Measurements from ENCODE around the gene HCFC1.

HCFC1 gene

DNA sequence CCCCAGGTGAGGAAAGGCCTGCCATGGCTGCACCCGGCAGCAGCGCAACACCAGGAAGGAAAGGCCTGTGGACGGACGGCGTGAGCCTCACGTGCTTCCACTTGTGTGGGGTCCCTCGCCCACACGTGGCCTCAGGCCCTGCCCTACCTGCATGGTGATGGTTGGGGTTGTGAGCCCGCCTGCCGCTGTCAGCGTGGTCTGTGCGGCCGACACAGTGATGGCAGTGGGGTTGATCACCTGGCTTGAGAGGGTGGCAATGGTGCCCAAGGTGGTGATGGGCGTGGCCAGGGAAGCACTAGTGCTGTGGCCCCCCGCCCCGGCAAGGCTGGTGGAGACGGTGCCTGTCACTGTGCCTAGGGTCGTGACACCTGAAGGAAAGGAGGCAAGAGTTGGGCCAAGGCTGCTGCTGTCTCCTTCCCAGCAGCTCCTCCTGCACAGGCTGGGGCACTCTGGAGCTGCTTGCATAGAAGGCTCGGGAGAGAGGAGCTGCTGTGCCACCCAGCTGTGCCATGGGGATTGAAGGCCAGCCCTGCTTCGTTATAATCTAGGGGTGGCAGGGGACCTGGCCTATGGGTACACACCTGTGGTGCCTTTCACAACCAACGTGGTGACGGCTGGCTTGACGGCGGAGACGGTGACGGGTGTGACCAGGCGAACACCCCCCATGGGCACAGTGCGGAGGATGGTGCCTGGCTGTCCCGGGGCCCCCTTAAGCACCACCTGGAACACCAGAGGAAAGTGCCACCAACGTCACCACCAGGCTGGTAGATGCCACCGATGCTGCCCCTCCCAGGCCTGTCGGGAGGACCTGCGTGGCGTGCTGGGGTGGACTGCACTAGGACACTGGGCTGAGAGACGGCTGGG is 15.3 kb downstream of the HCFC1 start:
- DNase-seq: no peak

DNA sequence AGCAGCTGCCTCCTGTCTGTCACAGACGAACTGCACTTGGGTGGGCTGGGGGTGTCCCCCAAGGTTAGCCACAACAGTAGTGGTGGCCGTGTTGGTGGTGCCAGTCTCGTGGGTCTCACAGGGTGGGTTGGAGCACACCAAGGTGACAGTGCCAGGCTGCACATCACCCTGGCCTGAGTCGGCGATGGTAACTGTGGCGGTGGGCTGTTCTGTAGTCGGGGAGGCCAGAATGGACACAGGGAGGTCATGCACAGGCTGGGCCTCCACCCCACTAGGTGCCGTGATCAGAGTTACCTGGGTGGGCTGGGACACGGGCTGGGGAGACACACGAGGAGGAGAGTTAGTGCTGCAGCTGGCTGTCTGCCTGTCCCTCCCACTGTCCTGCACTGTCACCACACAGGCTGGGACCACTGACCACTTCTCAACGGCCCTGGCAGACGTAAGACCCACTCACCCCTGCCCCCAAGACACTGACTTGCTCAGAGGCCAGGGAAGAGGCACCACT is 16.3 kb downstream of the HCFC1 start:
- no peak for DNase-seq

DNA sequence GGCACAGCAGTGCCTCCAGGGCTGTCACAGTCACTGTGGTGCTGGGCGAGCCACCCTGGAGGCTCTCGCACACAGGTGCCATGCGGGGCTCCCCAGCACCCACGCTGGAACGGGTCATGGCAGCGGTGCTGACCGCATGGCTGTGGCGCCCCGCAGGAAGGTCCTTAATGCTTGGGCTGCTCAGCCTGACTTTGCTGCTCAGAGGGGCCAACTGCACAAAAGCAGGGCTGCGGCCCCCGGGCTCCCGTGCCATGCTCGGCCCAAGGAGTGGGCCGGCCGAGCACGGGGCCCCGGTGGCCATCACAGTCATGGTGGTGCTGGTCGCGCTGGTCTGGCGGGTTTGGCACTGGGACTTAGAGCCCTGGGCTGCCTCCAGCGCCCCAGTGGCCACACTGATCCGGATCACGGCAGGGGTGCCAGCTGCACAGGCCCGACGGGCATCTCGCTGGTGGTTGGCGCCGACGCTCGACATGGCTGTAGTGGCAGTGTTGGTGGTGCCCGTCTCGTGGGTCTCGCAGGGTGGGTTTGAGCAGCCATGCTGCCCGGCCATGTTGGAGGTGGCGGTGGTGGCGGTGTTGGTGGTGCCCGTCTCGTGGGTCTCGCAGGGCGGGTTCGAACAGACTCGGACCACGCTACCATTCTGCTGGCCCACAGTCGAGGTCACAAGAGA is 16.9 kb downstream of the HCFC1 start:
- DNase-seq: no peak

DNA sequence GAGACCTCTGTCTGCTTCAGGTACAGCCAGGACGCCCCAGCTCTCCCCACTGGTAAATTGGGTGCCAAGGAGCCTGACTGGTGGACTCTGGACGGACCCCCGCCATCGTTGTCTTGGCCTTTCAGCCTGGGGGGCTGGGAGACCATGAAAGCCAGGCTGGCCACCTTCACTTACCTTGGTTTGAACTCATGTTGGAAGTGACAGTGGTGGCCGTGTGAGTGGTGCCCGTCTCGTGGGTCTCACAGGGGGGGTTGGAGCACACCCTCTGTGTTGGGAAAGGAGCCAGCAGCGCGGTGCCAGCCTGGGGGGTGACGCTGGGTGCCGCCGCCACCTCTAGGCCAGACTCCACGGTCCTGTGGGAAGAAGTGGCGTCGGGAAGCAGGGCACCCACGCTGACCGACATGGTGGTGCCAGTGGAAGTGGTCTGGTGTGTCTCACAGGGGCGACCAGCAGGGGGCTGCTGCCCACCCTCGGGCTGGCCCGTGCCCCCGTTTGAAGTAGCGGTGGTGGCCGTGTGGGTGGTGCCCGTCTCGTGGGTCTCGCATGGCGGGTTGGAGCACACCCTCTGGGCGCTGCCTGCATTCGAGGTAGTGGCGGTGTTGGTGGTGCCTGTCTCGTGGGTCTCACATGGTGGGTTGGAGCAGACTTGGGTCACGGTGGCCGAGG is 17.6 kb downstream of the HCFC1 start:
- no peak for DNase-seq

DNA sequence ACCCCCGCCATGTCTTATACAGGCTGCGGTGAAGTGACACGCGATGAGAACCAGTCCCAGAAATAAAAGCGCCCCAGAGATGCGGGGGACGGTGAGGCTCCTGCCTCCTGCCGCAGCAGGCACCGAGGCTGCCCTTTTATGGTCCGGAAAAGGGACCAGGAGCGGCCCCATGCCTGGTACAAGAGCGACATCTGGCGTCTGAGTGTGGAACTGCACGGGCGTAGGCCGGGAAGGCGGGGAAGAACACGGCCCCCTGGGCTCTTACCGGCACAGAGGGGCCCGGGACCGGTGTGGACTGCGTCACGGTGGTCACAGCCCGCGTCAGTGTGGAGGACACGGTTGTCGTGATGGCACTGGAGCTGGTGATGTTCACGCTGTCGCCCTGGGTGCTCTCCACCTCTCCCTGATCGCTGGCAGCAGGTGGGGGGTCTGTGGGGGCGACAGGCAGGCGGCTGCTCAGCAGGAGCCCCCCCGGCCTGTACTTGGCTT is 18.2 kb downstream of the HCFC1 start:
- peak; percentile 67 to 71 for DNase-seq

DNA sequence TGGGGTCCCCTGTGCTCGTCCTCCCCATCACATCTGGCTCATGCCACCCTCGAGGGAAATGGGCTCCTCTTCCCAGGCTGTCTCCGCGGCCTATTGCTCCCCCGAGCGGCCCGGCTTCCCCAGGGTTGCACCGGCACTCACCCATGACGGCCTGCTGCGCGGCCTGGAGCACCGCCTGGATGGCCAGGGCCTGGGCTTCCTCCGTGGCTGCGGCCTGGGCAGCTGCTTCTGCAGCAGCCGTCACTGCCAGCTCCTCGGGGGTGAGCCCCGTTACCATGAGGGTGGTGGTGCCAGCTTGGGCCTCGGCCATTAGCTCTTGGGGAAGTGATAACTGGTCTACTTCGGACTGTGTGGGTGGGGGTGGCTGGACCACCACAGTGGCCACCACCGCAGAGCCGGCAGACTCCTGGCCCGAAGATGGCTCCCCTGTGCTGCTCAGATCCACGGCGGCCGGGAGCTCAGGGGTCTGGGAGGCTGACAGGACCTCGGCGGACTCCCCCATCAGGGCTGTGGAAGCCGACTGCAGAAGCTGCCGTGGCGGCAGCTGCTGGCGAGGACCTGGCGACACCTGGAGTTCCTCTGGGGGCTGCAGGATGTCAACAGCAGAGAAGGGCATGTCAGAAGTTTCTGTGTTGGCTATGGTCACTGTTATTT is 19.1 kb downstream of the HCFC1 start:
- no peak for DNase-seq

DNA sequence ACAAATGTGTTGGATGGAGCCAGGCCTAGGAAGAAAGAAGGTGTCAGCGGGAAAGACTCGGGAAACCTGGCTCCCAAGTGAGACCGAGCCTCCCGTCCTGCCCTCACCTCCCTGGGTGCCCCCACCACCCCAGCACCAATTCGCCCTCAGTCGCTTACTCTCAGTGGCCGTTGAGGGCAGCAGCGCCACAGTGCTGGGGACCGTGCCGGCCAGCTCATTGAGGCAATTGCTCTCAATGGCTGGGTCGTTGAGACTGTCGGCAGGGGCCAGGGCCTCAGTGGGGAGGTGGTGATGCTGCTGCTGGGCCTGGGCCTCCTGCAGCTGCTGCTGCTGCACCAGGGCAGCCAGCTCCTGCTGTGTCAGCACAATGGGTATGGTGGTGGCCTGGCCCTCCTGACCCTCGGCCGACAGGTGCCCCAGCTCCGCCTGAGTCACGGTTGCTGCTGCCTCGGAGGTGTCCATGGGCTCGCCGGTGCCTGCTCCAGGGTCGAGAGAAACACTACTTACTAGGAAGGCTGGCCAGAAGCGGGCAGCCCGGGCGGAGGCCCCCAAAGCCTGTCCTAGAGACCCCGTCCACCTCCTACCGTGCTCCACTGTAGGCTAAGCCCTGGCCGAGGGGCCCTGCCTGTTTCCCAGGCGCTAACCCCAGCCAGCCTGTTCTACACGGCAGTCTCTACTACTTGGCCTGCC is 19.8 kb downstream of the HCFC1 start:
- no peak for DNase-seq

DNA sequence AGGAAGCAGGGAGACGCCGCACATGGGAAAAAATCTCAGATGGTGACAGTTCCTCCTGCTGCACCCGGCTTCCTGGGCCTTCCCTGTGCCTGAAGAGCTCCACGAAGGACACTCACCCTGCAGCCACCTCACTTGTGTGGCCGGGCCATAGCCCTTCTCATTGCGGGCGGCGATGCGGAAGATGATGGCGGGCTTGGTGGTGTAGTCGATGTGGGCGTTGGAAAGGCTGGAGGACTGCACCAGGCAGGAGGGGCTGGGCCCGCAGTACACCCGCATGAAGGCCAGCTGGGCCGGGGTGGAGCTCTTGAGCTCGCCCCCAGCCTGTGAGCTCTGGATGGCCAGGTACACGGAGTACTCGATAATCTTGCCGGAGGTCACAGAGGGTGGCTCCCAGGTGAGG is 21.5 kb downstream of the HCFC1 start:
- DNase-seq: no peak

DNA sequence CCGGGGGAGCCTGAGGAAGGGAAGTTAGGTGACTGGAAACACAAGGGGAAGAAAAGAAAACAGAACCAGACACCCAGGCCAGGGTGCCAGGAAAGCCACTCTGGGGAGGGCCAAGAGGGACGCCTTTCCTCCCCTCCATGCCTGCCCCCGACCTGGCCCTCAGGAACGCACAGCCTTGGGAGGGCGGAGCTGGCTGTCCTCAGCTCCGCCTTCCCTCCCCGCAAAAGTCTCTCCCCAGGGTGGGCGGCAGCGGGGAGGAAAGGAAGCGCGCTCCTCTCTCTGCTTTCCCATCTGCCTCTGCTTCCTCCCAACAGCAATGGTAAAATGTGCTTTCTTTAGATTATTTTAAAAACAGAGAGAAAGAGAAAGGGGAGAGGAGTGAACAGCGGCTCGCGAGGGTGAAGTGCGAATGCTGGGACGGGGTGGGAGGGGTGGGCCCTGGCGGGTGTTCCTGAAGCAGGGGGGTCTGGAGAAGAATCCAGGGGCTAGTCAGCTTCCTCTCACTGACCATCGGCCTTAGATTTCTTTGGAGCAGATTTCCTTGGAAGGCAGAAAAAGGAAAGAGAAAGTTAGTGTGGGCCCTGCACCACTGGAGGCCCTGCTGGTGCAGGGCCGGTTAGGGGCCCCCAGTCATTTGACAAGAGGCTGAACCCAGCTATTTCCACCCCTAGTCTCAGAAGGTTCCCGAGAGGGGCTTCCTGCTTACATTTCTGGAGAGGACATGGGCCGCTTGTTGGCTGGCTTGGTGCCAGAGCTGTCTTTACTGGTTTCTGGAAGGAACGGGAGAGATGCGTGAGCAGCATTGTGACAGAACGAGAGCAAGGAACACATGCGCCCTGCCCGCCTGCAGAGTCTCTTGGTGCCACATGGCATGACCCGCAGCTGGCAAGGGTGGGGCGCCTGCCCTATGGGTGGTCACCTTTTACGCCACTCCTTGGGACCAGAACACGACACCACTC is 22.5 kb downstream of the HCFC1 start:
- no peak for DNase-seq

DNA sequence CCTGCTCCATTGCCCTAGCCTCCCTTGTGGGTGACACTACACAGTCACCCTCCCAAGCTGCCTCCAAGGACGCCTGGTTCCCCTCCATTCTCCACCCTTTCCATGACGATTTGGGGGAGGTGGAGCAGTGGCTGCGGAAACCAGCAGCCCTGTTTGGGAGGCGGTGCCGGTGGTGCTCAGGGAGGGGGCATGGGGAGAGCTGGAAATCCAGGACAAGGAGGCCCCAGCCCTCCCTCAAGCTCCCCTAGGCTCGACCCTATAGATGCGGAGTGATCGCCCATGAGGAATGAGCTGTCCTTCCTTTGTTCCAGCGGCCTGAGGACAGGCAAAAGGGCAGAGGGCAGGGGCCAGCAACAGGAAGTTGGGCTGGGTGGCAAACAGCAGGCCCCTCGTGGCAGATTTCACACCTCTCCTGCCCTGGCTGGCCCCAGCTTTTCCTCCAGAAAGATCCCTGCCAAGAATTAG is 23.6 kb downstream of the HCFC1 start:
- DNase-seq: no peak

DNA sequence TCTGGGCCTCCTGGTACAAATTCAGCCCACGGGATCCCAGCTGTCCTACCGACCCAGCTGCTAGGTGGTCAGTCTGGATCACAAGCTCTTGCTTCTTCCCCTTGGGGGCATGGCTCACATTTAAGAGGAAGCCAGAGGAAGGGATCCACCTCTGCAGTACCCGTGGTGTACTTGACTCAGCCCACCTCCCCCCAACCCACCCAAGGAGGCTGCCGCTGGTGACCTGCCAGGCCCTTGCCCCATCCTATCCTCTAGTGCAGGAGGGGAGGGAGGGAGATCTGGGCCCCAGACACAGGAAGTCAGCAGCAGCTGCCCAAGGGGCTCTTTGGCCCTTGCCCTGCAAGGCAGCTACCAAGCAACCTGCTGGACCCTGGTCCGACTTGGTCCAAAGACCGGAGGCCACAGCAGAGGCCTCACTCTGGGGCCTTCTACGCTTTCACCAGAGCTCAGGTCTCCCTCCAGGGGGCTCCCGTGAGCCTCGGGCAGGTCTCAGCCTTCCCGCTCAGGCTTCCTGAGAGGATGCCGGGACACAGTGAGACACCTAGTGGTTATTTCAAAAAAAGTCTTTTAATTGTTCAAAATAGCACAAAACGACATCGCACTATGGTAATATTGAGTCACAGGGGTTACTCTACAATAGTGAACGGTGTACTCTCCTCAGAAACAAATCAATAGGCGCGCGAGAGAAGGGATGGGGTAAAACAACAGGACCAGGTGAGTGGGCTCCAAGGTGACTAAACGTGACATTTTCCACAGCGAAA is 24.4 kb downstream of the HCFC1 start:
- peak; percentile 73 to 74 for DNase-seq

DNA sequence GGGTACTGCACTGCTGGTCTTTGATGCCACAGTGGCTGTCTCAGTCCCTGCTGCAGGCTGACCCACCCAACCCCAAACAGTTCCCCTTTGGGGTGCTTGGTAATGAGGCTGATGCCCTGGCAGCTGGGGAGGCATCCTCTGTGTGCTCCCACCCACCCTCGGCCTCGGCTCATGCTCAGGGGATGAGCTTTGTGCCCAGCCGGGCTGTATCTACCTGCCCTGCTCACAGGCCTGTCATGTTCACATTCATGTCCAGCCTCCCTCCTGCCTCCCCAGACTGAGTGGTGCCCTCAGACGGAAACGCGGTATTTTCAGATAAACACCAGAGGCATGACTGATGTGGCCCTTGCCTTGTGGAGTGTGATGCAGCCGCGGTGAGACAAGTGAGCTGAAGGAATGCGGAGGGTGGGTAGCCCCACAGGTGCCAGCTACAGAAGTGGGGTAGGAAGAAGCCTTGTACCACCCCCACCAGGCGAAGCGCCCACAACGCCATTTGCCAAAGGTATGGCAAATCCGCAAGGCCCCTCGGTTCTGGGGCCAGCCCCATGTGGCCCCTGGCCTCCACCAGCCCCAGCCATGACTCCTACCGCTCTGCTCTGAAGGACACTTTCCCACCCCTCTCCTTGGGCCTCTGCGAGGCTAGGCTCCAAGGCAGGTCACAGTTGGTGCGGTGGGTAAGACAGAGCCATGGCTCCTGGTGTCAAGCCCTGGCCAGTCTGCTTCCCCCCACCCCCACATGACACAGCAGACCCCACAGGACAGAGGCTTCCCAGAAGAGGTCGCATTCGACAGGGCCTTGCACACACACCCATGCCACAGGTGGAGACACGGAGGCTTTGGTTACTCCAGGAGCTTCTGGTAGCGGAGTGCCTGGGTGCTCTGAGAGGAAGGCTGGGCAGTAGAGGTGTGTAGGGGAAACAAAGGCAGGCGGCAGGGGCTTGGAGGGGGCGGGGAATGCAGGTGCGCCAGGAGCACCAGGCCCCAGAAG is 25.4 kb downstream of the HCFC1 start:
- no peak for DNase-seq

DNA sequence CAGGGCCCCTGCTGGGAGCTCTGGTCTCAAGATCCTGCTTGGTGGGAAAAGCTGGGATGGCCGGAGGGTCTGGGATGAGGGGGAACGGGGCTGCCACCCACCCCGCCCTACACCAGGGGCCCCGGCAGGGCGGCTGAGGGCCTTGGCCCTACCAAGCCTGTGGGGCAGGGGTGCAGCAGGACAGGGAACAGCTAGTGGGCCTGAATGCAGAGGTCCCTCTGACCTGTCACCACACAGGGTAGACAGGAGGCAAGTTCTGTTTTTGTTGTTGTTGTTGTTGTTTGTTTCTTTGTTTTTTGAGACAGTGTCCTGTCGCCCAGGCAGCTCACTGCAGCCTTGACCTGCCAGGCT is 26.8 kb downstream of the HCFC1 start:
- no peak for DNase-seq

DNA sequence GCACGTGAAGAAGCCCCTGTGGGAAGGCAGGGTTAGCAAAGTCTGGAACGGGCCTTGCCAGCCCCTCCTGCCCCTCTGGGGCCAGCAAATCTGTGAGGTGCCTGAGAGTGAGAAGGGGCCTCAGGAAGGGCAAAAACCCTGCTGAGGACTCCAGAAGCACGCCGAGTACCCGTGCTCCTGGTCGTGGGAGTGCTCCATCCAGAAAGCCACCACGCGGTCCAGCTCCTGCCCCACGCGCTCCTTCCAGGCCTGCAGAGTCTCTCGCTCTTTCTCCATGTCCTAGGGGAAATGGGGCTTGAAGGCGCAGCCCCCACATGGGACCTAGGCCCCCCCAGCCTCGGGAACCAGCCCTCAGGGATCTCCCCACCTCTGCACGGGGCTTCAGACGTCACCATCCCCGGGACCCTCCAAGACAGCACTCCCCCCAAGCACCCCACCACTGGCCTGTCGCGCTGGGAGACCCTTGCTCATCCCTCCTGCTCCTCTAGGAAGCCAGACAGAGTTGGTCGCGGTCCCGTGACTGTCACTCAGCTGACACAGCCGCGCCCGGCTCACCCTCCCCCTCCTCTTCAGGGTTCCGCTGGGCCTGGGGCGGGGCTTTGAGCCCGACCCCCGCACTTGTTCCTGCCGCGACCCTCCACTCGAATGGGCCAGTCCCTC is 27.3 kb downstream of the HCFC1 start, which contains the start of gene RENBP:
Gene RENBP (minus strand): TSS at position 504 of the 660 bp plus-strand sequence. CDS start 33 bp downstream, at position 471.
- DNase-seq: peak in 1 of 2 experiments; percentile 35

DNA sequence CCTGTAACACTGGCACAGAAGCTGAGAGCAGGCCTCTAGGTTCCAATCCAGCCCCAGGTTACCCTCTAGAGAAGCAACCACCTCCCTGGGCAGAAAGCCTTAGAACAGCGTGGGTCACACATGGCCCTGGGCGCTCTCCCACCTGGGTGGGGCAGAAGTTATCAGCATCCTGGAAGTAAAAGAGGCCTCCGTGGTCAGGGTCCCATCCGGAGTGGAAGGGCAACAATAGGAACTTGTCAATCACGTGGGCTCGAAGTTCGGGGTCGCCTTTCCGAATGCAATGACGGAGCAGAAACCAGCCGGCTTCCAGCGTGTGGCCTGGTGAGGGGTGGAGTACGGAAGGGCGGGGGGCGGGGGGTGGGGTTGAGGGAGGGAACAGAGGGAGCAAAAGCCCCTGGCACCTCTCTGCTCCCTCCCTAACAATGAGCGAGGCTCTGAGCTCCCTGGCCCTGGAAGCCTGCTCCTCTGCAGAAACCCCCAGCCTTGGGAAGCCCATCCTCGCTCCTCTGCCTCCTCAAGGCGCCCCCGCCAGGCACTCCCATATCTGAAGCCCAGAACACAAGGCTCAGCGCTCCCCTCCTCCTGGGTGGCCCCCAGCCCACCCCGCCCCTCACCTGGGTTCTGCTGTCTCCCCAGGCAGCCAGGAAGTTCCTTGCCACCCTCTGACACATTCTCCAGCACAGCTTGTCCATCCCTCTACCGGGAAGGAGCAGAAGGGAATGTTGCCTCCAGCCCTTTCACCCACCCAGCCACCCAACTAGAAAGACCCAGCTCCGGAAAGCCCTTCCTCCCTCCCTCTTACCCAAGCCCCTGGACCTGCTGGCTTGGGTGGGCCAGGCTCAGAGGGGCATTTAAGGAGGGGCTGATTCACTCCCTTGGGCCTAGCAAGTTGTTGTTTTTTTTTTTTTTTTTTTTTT is 30.0 kb downstream of the HCFC1 start:
- no peak for DNase-seq

DNA sequence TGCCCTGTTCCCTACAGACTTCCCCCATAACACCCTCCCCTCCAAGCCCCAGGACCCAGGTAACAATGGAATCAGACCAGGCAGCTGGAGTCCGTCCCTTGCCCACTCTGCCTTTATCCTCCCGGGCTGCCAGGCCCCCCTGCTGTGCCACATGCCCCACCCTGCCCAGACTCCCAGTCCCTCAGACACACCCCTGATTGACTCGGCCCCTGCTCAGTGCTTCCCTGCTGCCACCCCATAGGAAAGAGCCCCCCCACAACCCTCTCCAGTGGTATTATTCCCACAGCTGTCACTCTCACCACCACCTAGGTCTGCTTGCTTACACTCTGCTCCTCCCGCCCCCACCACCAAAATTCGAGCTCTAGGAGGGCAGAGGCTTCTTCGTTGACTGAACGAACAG is 32.0 kb downstream of the HCFC1 start:
- DNase-seq: no peak

DNA sequence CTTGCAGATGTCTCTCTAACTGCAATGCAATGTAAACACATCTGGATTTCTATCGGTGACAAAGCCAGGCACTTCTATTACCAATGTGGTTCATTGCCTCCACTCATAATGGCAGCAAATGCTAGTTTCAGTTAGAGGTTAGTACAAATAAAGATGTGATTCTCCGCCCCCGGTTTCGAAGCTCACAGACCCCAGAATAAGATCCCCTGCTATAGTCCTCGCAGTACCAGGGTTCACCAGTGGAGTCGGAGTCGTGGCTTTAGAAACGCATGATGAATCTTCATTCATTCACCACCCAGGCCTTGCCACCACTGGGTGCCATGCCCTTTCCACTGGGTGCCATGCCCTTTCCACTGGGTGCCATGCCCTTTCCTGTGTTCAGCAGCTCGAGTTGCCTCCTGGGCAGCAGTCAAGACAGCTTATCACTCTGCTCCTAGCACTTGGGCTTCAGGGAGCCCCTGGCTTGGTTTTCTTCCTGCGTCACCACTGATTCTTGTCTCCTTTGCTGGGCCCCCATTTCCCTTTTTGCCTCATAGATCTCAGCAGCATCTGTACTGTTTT is 33.3 kb downstream of the HCFC1 start:
- no peak for DNase-seq
